AG08395 (cell line): Measurements from ENCODE around the gene ZNF3.

Experiments
- DNase-seq: peaks from one replicate; pipeline ENCODE4 v3.0.0; 2012; ENCODE audit warnings: mixed read lengths, low spot score

Gene ZNF3

DNA sequence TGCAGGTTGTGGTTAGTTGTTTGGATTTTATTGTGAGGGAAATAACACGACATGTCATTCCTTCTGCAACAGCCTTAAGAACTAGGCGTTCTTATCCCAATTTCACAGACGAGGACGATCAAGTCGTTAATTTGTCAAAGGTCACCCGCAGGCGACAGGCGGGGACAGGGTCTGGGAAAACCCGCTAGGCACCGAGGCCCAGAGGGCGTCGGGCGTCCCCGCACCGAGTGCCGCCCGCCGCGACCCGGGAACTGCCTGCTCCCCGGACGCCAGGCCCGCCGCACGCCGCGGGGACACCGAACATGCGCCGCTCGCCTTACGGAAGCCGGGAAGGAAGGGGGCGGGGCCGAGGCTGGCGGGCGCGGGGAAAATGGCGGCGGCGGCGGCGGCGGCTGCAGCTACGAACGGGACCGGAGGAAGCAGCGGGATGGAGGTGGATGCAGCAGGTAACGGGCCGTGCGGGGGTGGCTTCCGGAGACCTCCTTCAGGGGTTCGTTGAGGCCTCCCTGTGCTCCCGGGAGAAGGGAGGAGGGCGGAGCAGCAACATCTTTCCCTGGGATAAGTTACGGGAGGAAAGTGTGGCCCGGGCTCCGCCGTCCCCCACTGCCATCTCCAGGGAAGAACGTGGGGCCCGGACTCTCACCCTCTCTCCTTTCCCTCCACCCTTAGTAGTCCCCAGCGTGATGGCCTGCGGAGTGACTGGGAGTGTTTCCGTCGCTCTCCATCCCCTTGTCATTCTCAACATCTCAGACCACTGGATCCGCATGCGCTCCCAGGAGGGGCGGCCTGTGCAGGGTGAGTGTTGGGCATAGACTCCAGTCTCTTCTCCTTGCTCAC lies 7.3 kb upstream of the ZNF3 start, which contains the start of gene COPS6:
COPS6 (plus strand) TSS at position 349 of the 837 bp plus-strand sequence; CDS start at position 371, 22 bp downstream.
- DNase-seq: peak; percentile 82

DNA sequence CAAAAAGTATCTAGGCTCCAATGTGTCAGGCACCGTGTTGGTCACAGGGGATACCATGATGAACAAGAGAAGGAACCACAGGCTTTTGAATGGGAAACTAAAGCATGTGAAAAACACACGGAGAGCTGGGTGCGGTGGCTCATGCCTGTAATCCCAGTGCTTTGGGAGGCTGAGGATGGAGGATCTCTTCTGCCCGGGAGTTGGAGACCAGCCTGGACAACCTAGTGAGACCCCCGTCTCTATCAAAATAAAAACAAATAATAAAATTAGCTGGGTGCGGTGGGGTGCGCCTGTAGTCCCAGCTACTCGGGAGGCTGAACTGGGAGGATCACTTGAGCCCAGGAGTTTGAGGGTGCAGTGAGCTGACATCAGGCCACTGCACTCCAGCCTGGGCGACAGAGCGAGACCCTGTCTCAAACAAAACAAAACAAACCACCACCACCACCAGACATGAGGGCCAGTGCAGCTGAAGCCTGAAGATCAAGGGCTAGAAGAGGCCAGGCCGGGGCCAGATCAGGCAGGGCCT lies 6.6 kb upstream of the ZNF3 start:
- DNase-seq: no peak

DNA sequence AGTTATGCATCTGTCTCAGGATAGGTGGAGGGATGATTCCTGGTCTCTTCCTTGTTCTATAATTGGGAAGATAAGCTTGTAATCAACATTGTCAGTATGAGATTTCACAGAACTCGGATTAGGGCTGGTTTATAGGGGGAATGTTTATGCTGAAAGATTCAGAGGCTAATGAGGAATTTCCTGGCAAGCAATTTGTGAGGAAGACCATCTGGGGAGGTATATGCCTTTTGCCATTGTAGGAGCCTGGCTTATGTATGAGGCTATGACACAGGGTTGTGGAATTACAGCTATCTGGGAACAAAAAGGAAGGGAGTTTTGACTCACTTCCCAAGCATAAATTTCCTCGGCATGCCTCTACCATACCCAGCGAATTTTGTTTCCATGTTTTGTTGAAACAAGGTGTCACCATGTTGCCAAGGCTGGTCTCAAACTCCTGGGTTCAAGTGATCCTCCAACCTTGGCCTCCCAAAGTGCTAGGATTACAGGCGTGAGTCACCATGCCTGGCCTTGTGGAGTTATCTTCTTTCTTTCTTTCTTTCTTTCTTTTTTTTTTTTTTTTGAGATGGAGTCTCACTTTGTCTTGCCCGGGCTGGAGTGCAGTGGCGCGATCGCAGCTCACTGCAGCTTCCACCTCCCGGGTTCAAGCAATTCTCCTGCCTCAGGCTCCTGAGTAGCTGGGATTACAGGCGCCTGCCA lies 5.7 kb upstream of the ZNF3 start:
- peak; percentile 88 for DNase-seq

DNA sequence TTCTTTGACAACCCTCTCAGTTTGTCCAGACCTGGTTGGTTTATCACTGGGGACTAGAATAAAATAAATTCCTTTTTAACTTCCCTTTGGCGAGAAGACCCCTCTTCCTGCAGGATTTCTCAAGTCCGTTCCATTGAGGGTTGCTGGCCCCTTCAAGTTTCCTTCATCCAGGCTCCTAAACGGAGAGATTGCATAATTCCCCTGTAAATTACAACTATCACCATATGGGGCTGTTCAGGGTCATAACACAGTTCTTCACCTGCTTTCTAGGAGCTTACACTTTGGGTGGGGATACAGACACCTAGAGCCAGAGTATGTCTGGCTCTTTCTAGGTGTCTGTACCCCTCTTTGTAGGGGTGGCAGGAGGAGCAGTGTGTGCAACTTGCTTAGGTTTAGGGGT lies 4.0 kb upstream of the ZNF3 start:
- no peak for DNase-seq

DNA sequence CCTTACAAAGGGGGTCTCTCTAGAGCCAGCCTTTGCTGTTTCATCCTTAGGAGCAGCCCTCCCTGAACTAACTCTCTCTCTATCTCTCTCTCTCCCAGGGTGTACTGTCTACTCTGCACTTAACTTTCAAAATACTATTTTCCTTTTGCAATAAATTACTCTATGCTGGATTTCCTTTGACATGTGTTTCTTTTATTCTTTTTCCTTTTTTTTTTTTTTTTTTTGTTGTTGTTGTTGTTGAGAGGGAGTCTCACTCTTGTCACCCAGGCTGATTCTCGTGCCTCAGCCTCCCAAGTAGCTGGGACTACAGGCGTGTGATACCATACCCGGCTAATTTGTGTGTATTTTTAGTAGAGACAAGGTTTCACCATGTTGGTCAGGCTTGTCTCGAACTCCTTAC lies 1.5 kb upstream of the ZNF3 start:
- no peak for DNase-seq

DNA sequence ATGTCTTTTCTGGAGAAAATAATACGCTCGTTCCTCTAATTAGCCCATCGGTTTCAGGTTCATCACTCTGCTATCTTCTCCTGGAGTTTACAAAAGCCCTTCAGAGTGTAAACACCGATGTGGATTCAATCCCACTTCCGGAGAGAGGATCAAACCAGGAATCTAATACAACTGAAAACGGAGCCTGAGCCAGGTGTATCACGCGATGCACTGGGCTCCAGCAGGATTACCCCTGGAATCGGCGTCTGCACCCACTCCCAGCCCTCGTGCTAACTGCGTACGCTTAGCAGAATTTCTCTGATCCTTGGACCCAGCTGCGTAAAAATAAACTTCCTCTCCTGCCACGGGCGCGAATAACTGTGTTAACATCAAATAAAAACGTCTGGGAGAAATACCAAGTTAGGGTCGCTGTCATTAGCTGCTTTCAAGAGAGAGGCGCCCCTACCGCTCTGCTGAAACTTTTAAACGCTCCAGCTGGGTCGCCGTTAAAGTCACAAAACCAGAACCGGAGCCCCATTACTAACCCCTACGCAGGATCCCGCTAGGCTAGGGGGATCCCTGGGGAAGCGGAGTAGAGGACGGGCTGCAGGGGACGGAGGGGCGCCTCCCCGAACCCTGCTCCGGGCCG lies 502 bp downstream of the ZNF3 start:
- no peak for DNase-seq

DNA sequence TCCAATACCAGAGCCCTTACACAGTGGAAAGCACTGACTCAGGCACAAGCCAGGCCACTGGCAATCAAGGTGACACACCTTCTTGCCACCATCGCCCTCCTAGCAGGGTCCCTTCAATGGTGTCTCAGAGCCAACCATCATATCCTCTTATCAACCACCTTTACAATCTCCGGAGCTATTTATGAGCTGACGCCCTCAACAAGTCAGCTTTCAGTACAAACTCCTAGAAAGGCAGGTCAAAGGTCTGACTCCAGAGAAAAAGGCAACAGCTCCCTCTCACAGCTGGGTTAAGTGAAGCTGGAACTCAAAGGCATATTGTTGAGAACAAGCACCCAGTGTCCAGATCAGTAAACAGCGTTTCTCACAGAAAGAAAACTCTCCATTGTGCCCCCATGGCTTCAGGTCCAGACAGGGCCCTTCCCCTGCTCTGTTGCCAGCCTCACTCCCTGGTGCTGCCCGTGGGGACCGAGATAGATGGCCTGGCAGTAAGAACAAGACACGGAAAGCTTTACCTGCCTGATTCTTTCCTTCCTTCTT lies 2.4 kb downstream of the ZNF3 start:
- DNase-seq: no peak

DNA sequence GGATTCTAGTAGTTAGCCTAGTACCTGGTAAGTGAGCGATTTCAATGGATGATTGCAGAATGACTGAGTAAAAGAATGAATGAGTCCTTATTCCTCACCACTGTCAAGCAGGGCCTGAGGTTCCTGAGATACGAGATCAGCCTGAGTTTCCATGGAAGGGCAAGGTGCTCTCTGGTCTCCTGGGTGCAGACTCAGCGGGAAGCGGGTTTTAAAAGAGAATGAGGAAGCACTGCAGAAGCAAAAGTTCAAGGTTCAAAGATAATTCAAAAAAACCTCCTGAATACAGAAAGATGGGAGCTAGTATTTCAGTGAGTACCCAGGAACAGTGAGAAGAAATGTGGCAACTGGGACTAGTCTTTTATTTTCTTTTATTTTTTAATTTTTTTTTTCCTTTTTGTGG lies 4.3 kb downstream of the ZNF3 start:
- no peak for DNase-seq

DNA sequence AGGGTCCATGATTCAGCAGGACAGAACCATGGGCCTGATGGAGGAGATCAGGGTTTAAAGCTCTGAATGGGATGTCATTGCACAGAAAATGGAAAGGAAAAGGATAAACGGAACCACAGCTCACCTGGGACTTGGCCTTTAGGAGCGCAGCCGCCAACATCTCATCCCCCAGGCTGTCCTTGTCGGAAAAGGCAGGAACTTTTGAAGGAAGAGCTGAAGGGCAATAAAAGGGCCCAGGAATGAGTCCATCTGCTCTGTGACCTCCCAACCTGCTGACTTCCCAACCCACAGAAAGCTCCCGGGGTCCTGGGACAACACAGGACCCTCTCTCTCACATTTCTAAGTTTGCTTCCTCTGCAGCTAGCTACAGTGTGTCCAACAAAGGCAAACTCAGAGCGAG lies 6.1 kb downstream of the ZNF3 start:
- no peak for DNase-seq

DNA sequence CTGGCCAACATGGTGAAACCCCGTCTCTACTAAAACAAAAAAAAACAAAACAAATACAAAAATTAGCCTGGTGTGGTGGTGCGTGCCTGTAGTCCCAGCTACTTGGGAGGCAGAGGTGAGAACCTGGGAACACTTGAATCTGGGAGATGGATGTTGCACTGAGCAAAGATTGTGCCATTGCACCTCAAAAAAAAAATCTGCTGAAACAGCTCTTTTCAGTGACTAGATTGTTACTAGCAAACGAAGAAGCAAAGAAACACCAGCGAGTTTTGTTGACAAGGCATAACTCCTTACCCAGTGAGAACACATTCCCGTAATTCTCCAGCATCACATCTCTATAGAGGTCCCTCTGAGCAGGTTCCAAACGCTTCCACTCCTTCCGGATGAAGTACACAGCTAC lies 6.7 kb downstream of the ZNF3 start:
- DNase-seq: no peak

DNA sequence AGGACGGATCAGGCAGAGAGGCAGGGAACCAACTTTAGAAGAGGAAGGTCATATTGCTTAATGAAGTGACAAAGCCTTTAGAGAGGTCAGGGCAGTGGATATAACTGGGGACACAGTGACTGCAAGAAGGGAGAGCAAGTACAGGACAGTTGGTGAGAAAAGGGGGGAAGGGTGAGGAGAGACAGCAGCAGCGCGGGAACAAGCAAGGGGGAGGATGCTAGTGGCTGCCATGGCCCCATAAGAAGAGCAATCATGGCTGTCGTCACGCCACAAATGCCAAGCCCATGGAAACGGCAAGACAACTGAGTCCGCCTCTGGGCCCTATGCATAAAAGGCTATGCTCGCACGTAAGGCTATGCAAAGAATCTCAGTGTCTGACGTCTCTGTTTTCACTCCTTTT lies 9.1 kb downstream of the ZNF3 start:
- no peak for DNase-seq

DNA sequence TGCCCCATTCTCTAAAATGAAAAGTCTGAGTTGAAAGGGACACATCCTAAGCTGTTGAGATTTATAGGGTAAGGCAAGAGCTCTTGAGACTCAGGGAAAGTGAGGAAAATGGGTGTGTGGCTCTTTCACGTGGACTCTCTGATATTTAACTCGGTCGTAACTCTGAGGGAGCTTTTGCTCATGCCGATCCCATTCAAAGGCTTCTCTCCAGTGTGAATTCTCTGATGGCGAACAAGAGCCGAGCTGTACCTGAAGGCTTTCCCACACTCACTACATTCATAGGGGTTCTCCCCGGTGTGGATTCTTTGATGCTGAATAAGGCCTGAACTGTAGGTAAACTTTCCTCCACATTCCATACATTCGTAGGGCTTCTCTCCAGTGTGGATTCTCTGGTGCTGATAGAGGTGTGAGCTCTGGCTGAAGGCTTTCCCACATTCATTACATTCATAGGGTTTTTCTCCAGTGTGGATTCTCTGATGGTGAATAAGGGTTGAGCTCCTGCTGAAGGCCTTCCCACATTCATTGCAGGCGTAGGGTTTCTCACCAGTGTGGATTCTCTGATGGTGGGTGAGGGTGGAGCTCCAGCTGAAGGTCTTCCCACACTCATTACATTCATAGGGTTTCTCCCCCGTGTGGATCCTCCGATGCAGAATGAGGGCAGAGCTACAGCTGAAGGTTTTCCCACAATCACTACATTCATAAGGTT lies 10.4 kb downstream of the ZNF3 start:
- no peak for DNase-seq

DNA sequence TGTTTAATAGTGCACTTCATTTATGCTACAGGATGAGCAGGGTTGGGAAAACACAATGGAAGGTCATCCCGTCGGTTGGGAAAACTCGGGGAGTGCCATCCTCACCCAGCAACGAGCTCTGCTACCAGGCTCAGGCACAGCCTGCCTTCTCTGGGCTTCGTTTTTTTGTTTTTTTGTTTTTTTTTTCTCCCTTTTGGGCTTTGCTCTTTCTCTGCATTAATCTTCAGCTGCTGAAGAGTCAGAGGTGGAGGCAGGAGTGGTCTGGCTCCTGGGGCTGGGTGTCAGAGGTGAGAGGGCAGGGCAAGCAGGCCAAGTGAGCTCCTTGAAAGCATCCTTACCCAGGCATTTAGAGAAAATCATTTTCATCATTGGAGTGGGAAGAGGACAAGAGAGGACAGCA lies 11.5 kb downstream of the ZNF3 start:
- DNase-seq: no peak

DNA sequence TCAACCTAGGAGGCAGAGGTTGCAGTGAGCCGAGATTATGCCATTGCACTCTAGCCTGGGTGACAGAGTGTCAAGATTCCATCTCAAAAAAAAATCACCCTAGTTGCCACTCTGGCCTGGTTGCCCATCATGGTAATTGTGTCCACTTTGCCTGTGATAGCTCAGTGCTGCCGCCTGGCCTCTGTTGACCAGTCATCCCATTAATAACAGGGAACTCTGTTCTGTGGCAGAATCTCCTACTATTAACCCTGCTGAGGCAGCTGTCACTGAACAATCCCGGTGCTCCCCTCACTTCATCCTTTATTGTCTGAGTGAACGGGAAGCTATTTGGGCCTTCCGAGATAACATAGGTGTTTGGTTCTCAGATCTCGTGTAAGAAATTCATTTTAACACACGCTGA lies 14.6 kb downstream of the ZNF3 start:
- no peak for DNase-seq

DNA sequence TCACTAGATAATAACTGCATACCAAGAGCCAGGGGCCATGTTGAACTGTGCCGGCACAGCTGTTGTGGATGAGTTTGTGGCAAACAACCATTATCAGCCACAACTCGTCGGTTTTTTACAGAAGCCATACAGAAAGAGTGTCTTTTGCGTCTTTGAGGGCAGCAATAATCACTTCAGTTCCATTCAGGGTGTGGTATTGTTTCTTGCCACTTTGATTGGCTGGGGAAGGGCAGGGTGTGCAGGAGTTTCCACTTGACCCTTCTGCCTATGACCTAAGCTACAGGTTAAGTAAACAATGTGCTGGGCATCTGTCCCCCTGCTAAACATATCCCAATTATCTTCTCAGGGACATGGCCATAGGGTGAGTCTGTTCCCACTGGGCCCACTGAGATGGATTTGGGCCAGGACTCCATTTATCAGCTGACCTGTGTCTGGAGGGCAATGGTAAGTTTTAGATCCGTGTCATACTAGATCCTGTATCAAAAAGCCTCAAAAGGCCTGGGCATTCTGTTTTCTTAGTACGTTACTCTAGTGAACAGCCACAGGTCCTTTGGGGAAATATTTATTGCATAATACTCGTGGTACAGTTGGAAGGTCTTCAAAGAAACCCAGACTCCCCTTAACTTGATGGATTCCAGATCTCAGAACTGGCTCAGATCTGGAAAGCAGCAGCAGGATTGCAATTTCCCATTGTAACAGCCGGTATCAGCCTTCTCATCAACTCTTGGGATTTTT lies 15.9 kb downstream of the ZNF3 start:
- DNase-seq: peak; percentile 76

DNA sequence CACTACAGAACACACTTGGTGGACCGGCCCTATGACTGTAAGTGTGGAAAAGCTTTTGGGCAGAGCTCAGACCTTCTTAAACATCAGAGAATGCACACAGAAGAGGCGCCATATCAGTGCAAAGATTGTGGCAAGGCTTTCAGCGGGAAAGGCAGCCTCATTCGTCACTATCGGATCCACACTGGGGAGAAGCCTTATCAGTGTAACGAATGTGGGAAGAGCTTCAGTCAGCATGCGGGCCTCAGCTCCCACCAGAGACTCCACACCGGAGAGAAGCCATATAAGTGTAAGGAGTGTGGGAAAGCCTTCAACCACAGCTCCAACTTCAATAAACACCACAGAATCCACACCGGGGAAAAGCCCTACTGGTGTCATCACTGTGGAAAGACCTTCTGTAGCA lies 17.4 kb downstream of the ZNF3 start:
- DNase-seq: no peak

DNA sequence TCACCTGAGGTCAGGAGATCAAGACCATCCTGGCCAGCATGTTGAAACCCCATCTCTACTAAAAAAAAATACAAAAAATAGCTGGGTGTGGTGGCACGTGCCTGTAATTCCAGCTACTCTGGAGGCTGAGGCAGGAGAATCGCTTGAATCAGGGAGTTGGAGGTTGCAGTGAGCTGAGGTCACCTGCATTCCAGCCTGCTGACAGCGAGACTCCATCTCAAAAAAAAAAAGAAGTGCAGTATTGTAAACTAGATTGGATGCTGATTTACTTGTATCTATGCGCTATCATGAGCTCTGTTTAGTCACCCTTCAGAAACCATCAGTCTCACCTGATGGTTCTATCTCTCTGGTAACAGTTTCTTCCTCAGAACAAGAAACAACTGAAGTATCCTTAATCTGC lies 18.1 kb downstream of the ZNF3 start:
- DNase-seq: no peak

DNA sequence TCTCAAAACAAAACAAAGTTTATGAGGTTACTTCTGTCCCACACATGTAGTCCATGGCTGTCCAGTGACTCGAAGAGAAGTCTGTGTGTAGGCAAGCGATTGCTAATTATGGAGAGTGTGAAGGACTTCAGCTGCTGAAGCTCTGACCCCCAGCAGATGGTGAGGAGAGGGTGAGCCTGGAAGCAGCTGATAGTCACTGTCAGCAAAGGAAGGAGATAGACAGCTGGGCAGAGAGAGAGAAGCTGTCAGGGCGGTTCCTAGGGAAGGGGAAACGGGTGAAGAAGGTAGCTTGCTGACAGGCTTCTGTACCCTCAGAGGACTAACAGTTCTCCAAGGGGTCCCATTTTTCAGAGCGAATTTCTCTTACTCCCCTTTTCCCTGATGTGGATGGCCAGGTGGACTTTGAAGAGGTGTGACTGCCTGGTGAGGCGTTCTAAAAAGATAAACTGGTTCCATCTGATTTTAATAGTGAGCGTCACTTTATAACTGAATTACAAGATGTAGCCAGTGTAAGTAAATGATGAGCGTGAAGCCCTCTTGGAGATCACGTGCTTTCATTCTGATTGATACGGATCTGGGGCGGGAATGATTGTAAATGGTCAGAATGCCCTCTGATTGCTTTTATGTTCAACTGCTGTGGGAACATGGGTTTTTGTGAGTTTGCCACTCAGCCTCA lies 19.9 kb downstream of the ZNF3 start:
- no peak for DNase-seq

DNA sequence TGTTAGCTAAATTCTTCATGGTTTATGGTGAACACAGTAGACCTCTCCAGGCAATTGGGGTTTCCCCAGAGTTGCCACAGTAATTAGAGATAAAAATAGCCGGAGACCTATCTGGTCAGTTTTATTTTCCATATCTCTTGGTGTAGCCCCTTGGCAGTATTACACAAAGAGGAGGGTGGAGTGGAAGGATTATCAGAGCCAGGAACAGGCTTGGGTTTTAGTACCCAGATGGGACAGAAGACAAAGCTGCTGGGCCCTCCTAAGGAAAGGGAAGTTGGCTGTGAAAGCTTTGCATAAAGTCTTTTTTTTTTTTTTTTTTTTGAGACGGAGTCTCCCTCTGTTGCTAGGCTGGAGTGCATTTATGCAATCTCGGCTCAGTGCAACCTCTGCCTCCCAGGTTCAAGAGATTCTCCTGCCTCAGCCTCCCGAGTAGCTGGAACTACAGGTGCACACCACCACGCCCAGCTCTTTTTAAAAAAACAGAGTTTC lies 22.2 kb downstream of the ZNF3 start:
- DNase-seq: no peak

DNA sequence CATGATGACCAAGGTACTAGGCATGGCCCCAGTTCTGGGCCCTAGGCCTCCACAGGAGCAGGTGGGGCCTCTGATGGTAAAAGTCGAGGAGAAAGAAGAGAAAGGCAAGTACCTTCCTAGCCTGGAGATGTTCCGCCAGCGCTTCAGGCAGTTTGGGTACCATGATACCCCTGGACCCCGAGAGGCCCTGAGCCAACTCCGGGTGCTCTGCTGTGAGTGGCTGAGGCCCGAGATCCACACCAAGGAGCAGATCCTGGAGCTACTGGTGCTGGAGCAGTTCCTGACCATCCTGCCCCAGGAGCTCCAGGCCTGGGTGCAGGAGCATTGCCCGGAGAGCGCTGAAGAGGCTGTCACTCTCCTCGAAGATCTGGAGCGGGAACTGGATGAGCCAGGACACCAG lies 24.5 kb downstream of the ZNF3 start:
- DNase-seq: no peak

DNA sequence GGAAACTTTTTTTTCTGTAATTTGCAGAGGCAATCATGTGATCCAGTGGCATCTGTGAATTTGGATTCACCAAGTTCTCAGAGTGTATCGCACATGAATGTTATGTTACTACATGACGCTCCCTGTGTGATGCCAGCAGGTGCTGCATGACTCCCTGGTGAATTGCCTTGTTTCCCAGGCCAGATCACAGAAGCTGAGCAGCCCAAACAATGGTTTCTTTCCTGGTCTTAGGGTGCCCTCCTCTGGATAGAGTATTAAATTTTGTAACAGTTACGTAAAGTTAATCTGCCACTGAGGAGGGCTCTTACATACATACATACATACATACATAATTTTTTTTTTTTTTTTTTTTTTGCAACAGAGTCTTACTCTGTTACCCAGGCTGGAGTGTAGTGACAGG lies 28.3 kb downstream of the ZNF3 start:
- peak; percentile 80 for DNase-seq
